ENCODE data around the gene ACOT4.
"Not testable (repeated sequence)": the region's sequence is repeated elsewhere in the genome, so short reads cannot be mapped to it uniquely, and the experiment has no call there.

The ACOT4 gene

GRCh38 chr14:73591690-73592449, at the start of gene ACOT4:
Gene ACOT4 (plus strand): TSS chr14:73591873. CDS start chr14:73591960, 87 bp downstream.
- no peaks in the 10 kb centered on the region for H3K9me3 Mint-ChIP-seq (ENCODE audit: low read depth)
- no peaks in the 10 kb centered on the region for H3K27me3 Mint-ChIP-seq
- H3K4me1 Mint-ChIP-seq (ENCODE audit: low read depth): peaks cover 11% of the 10 kb centered on the region
- peaks cover 2% of the 10 kb centered on the region for H3K36me3 Mint-ChIP-seq
- H3K27ac Mint-ChIP-seq: peak within 1 kb of the TSS; percentile 61
- peak within 1 kb of the TSS; percentile 72 for H3K4me3 Mint-ChIP-seq

- not testable (repeated sequence) for H3K4me1 Mint-ChIP-seq (ENCODE audit: low read depth); H3K27ac Mint-ChIP-seq; H3K4me3 Mint-ChIP-seq; H3K27me3 Mint-ChIP-seq; H3K36me3 Mint-ChIP-seq; H3K9me3 Mint-ChIP-seq (ENCODE audit: low read depth)
These were observed 48.7 kb upstream of the ACOT4 start for GRCh38 chr14:73542961-73543360.

- not testable (repeated sequence) for H3K36me3 Mint-ChIP-seq; H3K27ac Mint-ChIP-seq; H3K27me3 Mint-ChIP-seq; H3K4me3 Mint-ChIP-seq; H3K9me3 Mint-ChIP-seq (ENCODE audit: low read depth); H3K4me1 Mint-ChIP-seq (ENCODE audit: low read depth)
These were observed 46.3 kb upstream of the ACOT4 start for GRCh38 chr14:73545353-73545752.

GRCh38 chr14:73549097-73549496, 42.6 kb upstream of the ACOT4 start:
- H3K9me3 Mint-ChIP-seq (ENCODE audit: low read depth); H3K4me1 Mint-ChIP-seq (ENCODE audit: low read depth); H3K4me3 Mint-ChIP-seq; H3K27ac Mint-ChIP-seq; H3K27me3 Mint-ChIP-seq; H3K36me3 Mint-ChIP-seq: not testable (repeated sequence)

GRCh38 chr14:73549889-73550524, 41.7 kb upstream of the ACOT4 start:
- not testable (repeated sequence) for H3K4me1 Mint-ChIP-seq (ENCODE audit: low read depth); H3K4me3 Mint-ChIP-seq; H3K9me3 Mint-ChIP-seq (ENCODE audit: low read depth); H3K27ac Mint-ChIP-seq; H3K36me3 Mint-ChIP-seq; H3K27me3 Mint-ChIP-seq

- H3K27ac Mint-ChIP-seq: no peak overlapping the region
- no peak overlapping the region for H3K4me3 Mint-ChIP-seq
- no peaks in the 10 kb centered on the region for H3K4me1 Mint-ChIP-seq (ENCODE audit: low read depth)
- peaks cover 2% of the 10 kb centered on the region for H3K36me3 Mint-ChIP-seq
- no peaks in the 10 kb centered on the region for H3K9me3 Mint-ChIP-seq (ENCODE audit: low read depth)
- H3K27me3 Mint-ChIP-seq: no peaks in the 10 kb centered on the region
These were observed 37.8 kb upstream of the ACOT4 start for GRCh38 chr14:73553845-73554244.

- not testable (repeated sequence) for H3K36me3 Mint-ChIP-seq; H3K27ac Mint-ChIP-seq; H3K27me3 Mint-ChIP-seq; H3K4me1 Mint-ChIP-seq (ENCODE audit: low read depth); H3K4me3 Mint-ChIP-seq; H3K9me3 Mint-ChIP-seq (ENCODE audit: low read depth)
These were observed 34.5 kb upstream of the ACOT4 start for GRCh38 chr14:73557201-73557600.

GRCh38 chr14:73558238-73558637, 33.4 kb upstream of the ACOT4 start:
- not testable (repeated sequence) for H3K4me1 Mint-ChIP-seq (ENCODE audit: low read depth); H3K27me3 Mint-ChIP-seq; H3K27ac Mint-ChIP-seq; H3K9me3 Mint-ChIP-seq (ENCODE audit: low read depth); H3K36me3 Mint-ChIP-seq; H3K4me3 Mint-ChIP-seq

- Mint-ChIP-seq H3K4me1 (ENCODE audit: low read depth) (peaks cover 20% of the 10 kb centered on the region), H3K36me3 (peaks cover 13% of the 10 kb centered on the region)
- not testable (repeated sequence) for H3K9me3 Mint-ChIP-seq (ENCODE audit: low read depth); H3K4me3 Mint-ChIP-seq; H3K27ac Mint-ChIP-seq; H3K27me3 Mint-ChIP-seq
These were observed 29.4 kb upstream of the ACOT4 start for GRCh38 chr14:73562256-73562655.

- peaks cover 14% of the 10 kb centered on the region for H3K36me3 Mint-ChIP-seq
- peaks cover 25% of the 10 kb centered on the region for H3K4me1 Mint-ChIP-seq (ENCODE audit: low read depth)
- H3K9me3 Mint-ChIP-seq (ENCODE audit: low read depth); H3K27ac Mint-ChIP-seq; H3K27me3 Mint-ChIP-seq; H3K4me3 Mint-ChIP-seq: not testable (repeated sequence)
These were observed 29.0 kb upstream of the ACOT4 start for GRCh38 chr14:73562696-73563095.

GRCh38 chr14:73566431-73566830, 25.2 kb upstream of the ACOT4 start:
- peak overlapping the region; percentile 88 for H3K4me3 Mint-ChIP-seq
- not testable (repeated sequence) for H3K27ac Mint-ChIP-seq; H3K9me3 Mint-ChIP-seq (ENCODE audit: low read depth); H3K27me3 Mint-ChIP-seq
- peaks cover 14% of the 10 kb centered on the region for H3K36me3 Mint-ChIP-seq
- peaks cover 44% of the 10 kb centered on the region for H3K4me1 Mint-ChIP-seq (ENCODE audit: low read depth)

- not testable (repeated sequence) for H3K9me3 Mint-ChIP-seq (ENCODE audit: low read depth)
- H3K27ac Mint-ChIP-seq: peak overlapping the region; percentile 28
These were observed 24.7 kb upstream of the ACOT4 start for GRCh38 chr14:73566935-73567334.

GRCh38 chr14:73567358-73567757, 24.3 kb upstream of the ACOT4 start:
- peaks cover 44% of the 10 kb centered on the region for H3K4me1 Mint-ChIP-seq (ENCODE audit: low read depth)
- peak overlapping the region; percentile 88 for H3K4me3 Mint-ChIP-seq
- peak overlapping the region; percentile 93 for H3K27ac Mint-ChIP-seq
- no peaks in the 10 kb centered on the region for H3K27me3 Mint-ChIP-seq
- H3K36me3 Mint-ChIP-seq: peaks cover 14% of the 10 kb centered on the region
- H3K9me3 Mint-ChIP-seq (ENCODE audit: low read depth): no peaks in the 10 kb centered on the region

More at GRCh38 chr14:73566935-73567334, 24.7 kb upstream of the ACOT4 start:
- not testable (repeated sequence) for H3K27me3 Mint-ChIP-seq
- Mint-ChIP-seq H3K36me3 (peaks cover 14% of the 10 kb centered on the region), H3K4me1 (ENCODE audit: low read depth) (peaks cover 44% of the 10 kb centered on the region), H3K4me3 (peak overlapping the region; percentile 88)

- peaks cover 45% of the 10 kb centered on the region for H3K4me1 Mint-ChIP-seq (ENCODE audit: low read depth)
- H3K27ac Mint-ChIP-seq: peak overlapping the region; percentile 93
- H3K36me3 Mint-ChIP-seq: peaks cover 10% of the 10 kb centered on the region
- no peaks in the 10 kb centered on the region for H3K9me3 Mint-ChIP-seq (ENCODE audit: low read depth)
- peak overlapping the region; percentile 88 for H3K4me3 Mint-ChIP-seq
- no peaks in the 10 kb centered on the region for H3K27me3 Mint-ChIP-seq
These were observed 23.5 kb upstream of the ACOT4 start for GRCh38 chr14:73567951-73568885.

- not testable (repeated sequence) for H3K9me3 Mint-ChIP-seq (ENCODE audit: low read depth); H3K27me3 Mint-ChIP-seq
- Mint-ChIP-seq H3K4me1 (ENCODE audit: low read depth) (peaks cover 45% of the 10 kb centered on the region), H3K4me3 (peak overlapping the region; percentile 88), H3K36me3 (peaks cover 10% of the 10 kb centered on the region), H3K27ac (peak overlapping the region; percentile 93)
These were observed 22.8 kb upstream of the ACOT4 start for GRCh38 chr14:73568886-73569184.
